ENCODE data around the gene KCNQ1. TPM values are rescaled to one million over a fixed set of nuclear protein-coding genes. Genes with fewer than 3 reads are reported as not detected.

The KCNQ1 gene
- total RNA-seq, 3 donors from 2014 or later: 15.5 to 44.7 (median 37.4) TPM

- ATAC-seq (no peak), DNase-seq (peak in 2 of 3 donors; percentile 26 to 45)
- no peak for TF ChIP-seq CTCF (IDR thresholded peaks at IDR 0.05)
- no peak overlapping the region for H3K4me3 ChIP-seq
- H3K4me1 ChIP-seq (ENCODE audit: low read depth): peaks cover 4% of the 10 kb centered on the region
- H3K36me3 ChIP-seq (ENCODE audit: low read depth): no peaks in the 10 kb centered on the region
- no peaks in the 10 kb centered on the region for H3K9me3 ChIP-seq
- intact Hi-C loops (cut with DNase I, micrococcal nuclease): no loop called here
Observed at GRCh38 chr11:2569321-2569721, 124.5 kb downstream of the KCNQ1 start.

DNA sequence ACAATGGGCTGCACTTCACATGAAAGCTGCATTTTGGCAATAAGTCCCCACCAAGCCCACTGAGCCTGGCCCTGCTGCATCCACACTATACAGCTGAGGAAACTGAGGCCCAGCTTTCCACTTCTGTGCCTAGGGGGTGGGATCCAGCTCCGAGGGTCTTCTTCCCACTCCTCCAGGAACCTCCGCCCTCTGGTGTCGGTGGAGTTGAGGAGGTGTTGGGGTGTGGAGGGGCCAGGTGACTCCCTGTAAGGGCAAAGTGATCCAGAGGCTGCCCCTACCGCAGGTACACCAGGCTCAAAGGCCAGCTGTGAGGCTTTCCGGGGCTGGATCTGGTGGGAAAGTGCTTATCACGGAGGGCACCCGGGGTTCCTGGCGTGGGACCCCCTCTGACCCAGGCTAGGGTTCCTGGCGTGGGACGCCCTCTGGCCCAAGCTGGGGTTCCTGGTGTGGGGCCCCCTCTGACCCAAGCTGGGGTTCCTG, 125.0 kb downstream of the KCNQ1 start:
- no peak for TF ChIP-seq CTCF (IDR thresholded peaks at IDR 0.05)
- Histone ChIP-seq H3K4me1 (ENCODE audit: low read depth) (peaks cover 4% of the 10 kb centered on the region), H3K9me3 (no peaks in the 10 kb centered on the region), H3K4me3 (no peak overlapping the region), H3K36me3 (ENCODE audit: low read depth) (no peaks in the 10 kb centered on the region)
- DNase-seq (peak in 2 of 3 donors; percentile 19 to 28), ATAC-seq (no peak)
- intact Hi-C loops (cut with DNase I, micrococcal nuclease): no loop called here

- TF ChIP-seq CTCF (IDR thresholded peaks at IDR 0.05): no peak
- Histone ChIP-seq H3K4me3 (no peak overlapping the region), H3K36me3 (ENCODE audit: low read depth) (no peaks in the 10 kb centered on the region), H3K4me1 (ENCODE audit: low read depth) (peaks cover 10% of the 10 kb centered on the region), H3K9me3 (no peaks in the 10 kb centered on the region)
- DNase-seq (peak in 2 of 3 donors; percentile 18 to 34), ATAC-seq (no peak)
- intact Hi-C loops (cut with DNase I, micrococcal nuclease): no loop called here
Observed at GRCh38 chr11:2570211-2570811, 125.5 kb downstream of the KCNQ1 start.

DNA sequence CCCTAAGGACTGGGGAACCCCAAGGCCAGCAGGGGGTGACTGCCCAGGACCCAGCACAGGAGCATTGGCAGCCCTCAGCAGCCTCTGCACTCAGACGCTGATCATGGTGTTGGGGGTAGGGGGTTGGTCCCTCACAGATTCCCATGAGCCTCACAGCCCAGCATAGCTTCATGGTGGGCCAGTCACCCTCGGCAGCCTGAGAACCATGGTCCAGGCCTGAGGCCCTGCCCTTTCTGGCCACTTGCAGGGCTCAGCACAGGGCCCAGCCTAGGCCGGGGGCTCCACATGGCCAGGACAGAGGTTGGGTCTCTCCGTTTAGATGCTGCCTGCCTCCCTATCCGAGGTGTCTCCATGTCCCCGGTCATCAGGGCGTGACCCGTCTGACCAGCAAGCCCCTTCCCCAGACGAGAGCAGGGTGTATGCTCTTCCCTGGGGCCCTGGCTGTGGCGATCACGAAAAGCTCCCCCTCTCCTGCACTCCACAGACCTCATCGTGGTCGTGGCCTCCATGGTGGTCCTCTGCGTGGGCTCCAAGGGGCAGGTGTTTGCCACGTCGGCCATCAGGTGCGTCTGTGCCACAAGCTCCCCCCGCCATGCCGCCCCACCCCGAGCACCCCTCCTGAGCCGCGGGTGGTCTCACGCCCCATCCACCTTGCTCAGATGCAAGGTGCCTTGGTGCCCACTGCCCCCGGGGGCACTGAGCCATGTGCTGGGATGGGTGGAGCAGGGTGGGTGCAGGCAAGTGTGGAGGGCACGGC, 126.2 kb downstream of the KCNQ1 start:
- intact Hi-C loops (cut with DNase I, micrococcal nuclease): no loop called here
- DNase-seq: peak in 2 of 3 donors; percentile 18 to 46
- H3K4me1 ChIP-seq (ENCODE audit: low read depth): peaks cover 12% of the 10 kb centered on the region
- H3K9me3 ChIP-seq: no peaks in the 10 kb centered on the region
- H3K4me3 ChIP-seq: no peak overlapping the region
- no peak for ATAC-seq
- no peaks in the 10 kb centered on the region for H3K36me3 ChIP-seq (ENCODE audit: low read depth)
- no peak for TF ChIP-seq CTCF (IDR thresholded peaks at IDR 0.05)

DNA sequence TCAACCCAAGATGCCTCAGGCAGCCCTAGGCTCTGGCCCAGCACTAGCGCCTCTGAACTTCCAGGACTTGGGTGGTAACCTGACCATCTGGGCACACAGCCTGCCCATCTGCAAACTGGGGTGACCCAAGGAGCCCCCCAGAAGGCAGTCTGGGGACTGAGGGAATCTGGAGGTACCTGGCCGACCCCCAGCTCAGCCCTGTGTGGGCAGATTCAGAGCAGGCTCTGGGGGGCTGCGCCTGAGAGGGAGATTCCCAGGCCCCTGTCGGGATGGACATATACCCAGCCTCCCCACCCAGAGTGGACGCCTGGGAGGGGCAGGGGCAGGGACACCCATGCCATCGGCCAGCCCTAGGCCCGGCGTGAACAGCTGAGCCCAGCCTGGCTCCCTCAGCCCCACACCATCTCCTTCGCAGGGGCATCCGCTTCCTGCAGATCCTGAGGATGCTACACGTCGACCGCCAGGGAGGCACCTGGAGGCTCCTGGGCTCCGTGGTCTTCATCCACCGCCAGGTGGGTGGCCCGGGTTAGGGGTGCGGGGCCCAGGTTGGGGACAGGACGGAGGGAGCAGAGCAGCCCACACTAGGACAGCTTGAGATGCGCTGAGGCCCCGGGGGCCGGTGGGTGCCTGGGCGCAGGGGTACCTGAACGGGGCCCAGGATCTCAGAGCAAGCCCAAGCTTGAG, 126.9 kb downstream of the KCNQ1 start:
- DNase-seq: peak in 2 of 3 donors; percentile 13 to 34
- Histone ChIP-seq H3K36me3 (ENCODE audit: low read depth) (no peaks in the 10 kb centered on the region), H3K4me3 (no peak overlapping the region), H3K9me3 (no peaks in the 10 kb centered on the region), H3K4me1 (ENCODE audit: low read depth) (peaks cover 9% of the 10 kb centered on the region)
- ATAC-seq: no peak
- TF ChIP-seq CTCF (IDR thresholded peaks at IDR 0.05): no peak
- intact Hi-C loops (cut with DNase I, micrococcal nuclease): no loop called here
